H9 (cell line): Measurements from ENCODE around the gene MRM2. TPM values are rescaled to one million over a fixed set of nuclear protein-coding genes. Genes with fewer than 3 reads are reported as not detected.

Experiments
- DNase-seq: peaks from one replicate; pipeline ENCODE4 v3.0.0-alpha.2; 2017
- H2AFZ ChIP-seq: one replicate; pipeline ENCODE4 v1.6.1; 2013; ENCODE audit warnings: mild to moderate bottlenecking, low read length, control low read depth, moderate library complexity
- H2AK5ac ChIP-seq: 2 replicates; pipeline ENCODE4 v1.6.1; 2013; ENCODE audit warnings: low read length, control low read depth, mixed read lengths; ENCODE audit not compliant: insufficient read length
- H2BK120ac ChIP-seq: one replicate; pipeline ENCODE4 v1.6.1; 2013; ENCODE audit warnings: low read depth, mild to moderate bottlenecking, low read length, control low read depth, inconsistent platforms; ENCODE audit not compliant: poor library complexity, severe bottlenecking
- H2BK12ac ChIP-seq: 2 replicates; pipeline ENCODE4 v1.6.1; 2013; ENCODE audit warnings: low read length, control low read depth, mixed read lengths, low read depth; ENCODE audit not compliant: insufficient read length
- H2BK15ac ChIP-seq: 2 replicates; pipeline ENCODE4 v1.6.1; 2013; ENCODE audit warnings: low read depth, low read length, control low read depth
- H2BK20ac ChIP-seq: one replicate; pipeline ENCODE4 v1.6.1; 2013; ENCODE audit warnings: low read depth, mild to moderate bottlenecking, low read length, control low read depth, inconsistent platforms; ENCODE audit not compliant: poor library complexity, severe bottlenecking
- H2BK5ac ChIP-seq: 2 replicates; pipeline ENCODE4 v1.6.1; 2013; ENCODE audit warnings: low read length, control low read depth, mixed read lengths; ENCODE audit not compliant: insufficient read length
- H3K14ac ChIP-seq: 2 replicates; pipeline ENCODE4 v1.6.1; 2013; ENCODE audit warnings: low read length, control low read depth; ENCODE audit not compliant: insufficient read depth
- H3K18ac ChIP-seq: 2 replicates; pipeline ENCODE4 v1.6.1; 2013; ENCODE audit warnings: low read depth, mild to moderate bottlenecking, mixed read lengths, low read length, control low read depth; ENCODE audit not compliant: insufficient read length
- H3K23ac ChIP-seq: 2 replicates; pipeline ENCODE4 v1.6.1; 2013; ENCODE audit warnings: low read length, control low read depth, mixed read lengths, low read depth; ENCODE audit not compliant: insufficient read length
- H3K23me2 ChIP-seq: 2 replicates; pipeline ENCODE4 v1.6.1; 2013; ENCODE audit warnings: low read depth, mild to moderate bottlenecking, mixed read lengths, low read length, control low read depth; ENCODE audit not compliant: insufficient read length, poor library complexity, severe bottlenecking
- H3K27ac ChIP-seq: 2 replicates; pipeline ENCODE4 v1.5.1; 2013; ENCODE audit warnings: low read length, control low read depth, mixed read lengths, low read depth; ENCODE audit not compliant: insufficient read length
- H3K27me3 ChIP-seq: 2 replicates; pipeline ENCODE4 v1.6.1; 2013; ENCODE audit warnings: low read length, control low read depth, inconsistent platforms; ENCODE audit not compliant: insufficient read depth
- H3K4ac ChIP-seq: 2 replicates; pipeline ENCODE4 v1.6.1; 2013; ENCODE audit warnings: low read depth, mild to moderate bottlenecking, control low read depth, inconsistent platforms, low read length, moderate library complexity
- H3K4me1 ChIP-seq: 2 replicates; pipeline ENCODE4 v1.6.1; 2013; ENCODE audit warnings: low read length, control low read depth, inconsistent platforms; ENCODE audit not compliant: insufficient read depth
- H3K4me2 ChIP-seq: 2 replicates; pipeline ENCODE4 v1.6.1; 2013; ENCODE audit warnings: low read length, control low read depth, mixed read lengths; ENCODE audit not compliant: insufficient read length, insufficient read depth
- H3K56ac ChIP-seq: 2 replicates; pipeline ENCODE4 v1.6.1; 2013; ENCODE audit warnings: low read depth, mild to moderate bottlenecking, mixed read lengths, low read length, control low read depth; ENCODE audit not compliant: insufficient read length
- H3K79me1 ChIP-seq: 2 replicates; pipeline ENCODE4 v1.6.1; 2013; ENCODE audit warnings: low read depth, mild to moderate bottlenecking, moderate library complexity, low read length, control low read depth, inconsistent platforms; ENCODE audit not compliant: insufficient read depth, poor library complexity, severe bottlenecking
- H3K79me2 ChIP-seq: 2 replicates; pipeline ENCODE4 v1.6.1; 2013; ENCODE audit warnings: low read length, control low read depth, inconsistent platforms; ENCODE audit not compliant: insufficient read depth
- H3K9ac ChIP-seq: 2 replicates; pipeline ENCODE4 v1.6.1; 2013; ENCODE audit warnings: low read length, control low read depth, mixed read lengths; ENCODE audit not compliant: insufficient read length; ENCODE audit errors: extremely low read depth
- H3K9me3 ChIP-seq: one replicate; pipeline ENCODE4 v1.6.1; 2013; ENCODE audit warnings: low read depth, low read length, inconsistent platforms; ENCODE audit not compliant: control insufficient read depth
- H3T11ph ChIP-seq: one replicate; pipeline ENCODE4 v1.6.1; 2013; ENCODE audit warnings: mild to moderate bottlenecking, low read length, control low read depth, inconsistent platforms
- H4K20me1 ChIP-seq: one replicate; pipeline ENCODE4 v1.6.1; 2013; ENCODE audit not compliant: control insufficient read depth, insufficient read length, insufficient read depth
- H4K5ac ChIP-seq: 2 replicates; pipeline ENCODE4 v1.6.1; 2013; ENCODE audit warnings: low read depth, mild to moderate bottlenecking, mixed read lengths, low read length, control low read depth; ENCODE audit not compliant: insufficient read length
- H4K8ac ChIP-seq: replicated peaks from 2 replicates; pipeline ENCODE4 v1.6.1; 2013; ENCODE audit warnings: low read length, control low read depth, mixed read lengths, low read depth; ENCODE audit not compliant: insufficient read length
- H4K91ac ChIP-seq: 2 replicates; pipeline ENCODE4 v1.6.1; 2013; ENCODE audit warnings: low read depth, mild to moderate bottlenecking, moderate library complexity, mixed read lengths, low read length, control low read depth; ENCODE audit not compliant: insufficient read length
- H3K27ac Mint-ChIP-seq, 3 experiments: 2 replicates in 2 of 3; 3 replicates in 1 of 3; pipeline ENCODE4 v1.8.0; 2020 to 2021; ENCODE audit warnings: mixed read lengths in 3 of 3, mild to moderate bottlenecking in 1 of 3, moderate library complexity in 1 of 3
- H3K27me3 Mint-ChIP-seq: 2 replicates; pipeline ENCODE4 v1.8.0; 2021; ENCODE audit warnings: low read depth, mild to moderate bottlenecking, moderate library complexity, mixed read lengths
- H3K36me3 Mint-ChIP-seq, 3 experiments: 2 replicates in 2 of 3; 3 replicates in 1 of 3; pipeline ENCODE4 v1.8.0; 2020 to 2021; ENCODE audit warnings: low read depth in 3 of 3, mixed read lengths in 3 of 3; ENCODE audit not compliant: insufficient read depth in 1 of 3
- H3K4me1 Mint-ChIP-seq, 2 experiments: 2 replicates each; pipeline ENCODE4 v1.8.0; 2020; ENCODE audit warnings: mixed read lengths in 2 of 2
- H3K4me3 Mint-ChIP-seq, 2 experiments: 2 replicates in 1 of 2; 3 replicates in 1 of 2; pipeline ENCODE4 v1.8.0; 2020 to 2021; ENCODE audit warnings: mild to moderate bottlenecking in 2 of 2, mixed read lengths in 2 of 2, moderate library complexity in 1 of 2
- H3K9me3 Mint-ChIP-seq, 2 experiments: 2 replicates in 1 of 2; 3 replicates in 1 of 2; pipeline ENCODE4 v1.8.0; 2020; ENCODE audit warnings: mild to moderate bottlenecking in 2 of 2, mixed read lengths in 2 of 2, moderate library complexity in 1 of 2
- WGBS: extraction: QIAGEN DNeasy Blood & Tissue Kit; methylation state at CpG from one replicate; pipeline ENCODE4 v1.1.7; 2013; ENCODE audit warnings: missing lambda C conversion rate, low lambda C conversion rate, mixed read lengths; ENCODE audit not compliant: insufficient read length; ENCODE audit errors: extremely low coverage; 5-methylcytosine and 5-hydroxymethylcytosine counted together
- total RNA-seq: library from RNA; stranded (reverse); gene quantifications from 2 replicates; pipeline ENCODE4 v1.2.1, GENCODE V29; 2021
- TF ChIP-seq, protein P1 (sequence below): fragments of 200-600 bp; sonication (generic); conservative IDR thresholded peaks from 3 replicates; pipeline ENCODE4 v1.8.0; 2021; ENCODE audit warnings: antibody characterized with exemption, mild to moderate bottlenecking

MRM2 gene
- total RNA-seq, 1 experiment from 2014 or later = 59.0 TPM

DNA sequence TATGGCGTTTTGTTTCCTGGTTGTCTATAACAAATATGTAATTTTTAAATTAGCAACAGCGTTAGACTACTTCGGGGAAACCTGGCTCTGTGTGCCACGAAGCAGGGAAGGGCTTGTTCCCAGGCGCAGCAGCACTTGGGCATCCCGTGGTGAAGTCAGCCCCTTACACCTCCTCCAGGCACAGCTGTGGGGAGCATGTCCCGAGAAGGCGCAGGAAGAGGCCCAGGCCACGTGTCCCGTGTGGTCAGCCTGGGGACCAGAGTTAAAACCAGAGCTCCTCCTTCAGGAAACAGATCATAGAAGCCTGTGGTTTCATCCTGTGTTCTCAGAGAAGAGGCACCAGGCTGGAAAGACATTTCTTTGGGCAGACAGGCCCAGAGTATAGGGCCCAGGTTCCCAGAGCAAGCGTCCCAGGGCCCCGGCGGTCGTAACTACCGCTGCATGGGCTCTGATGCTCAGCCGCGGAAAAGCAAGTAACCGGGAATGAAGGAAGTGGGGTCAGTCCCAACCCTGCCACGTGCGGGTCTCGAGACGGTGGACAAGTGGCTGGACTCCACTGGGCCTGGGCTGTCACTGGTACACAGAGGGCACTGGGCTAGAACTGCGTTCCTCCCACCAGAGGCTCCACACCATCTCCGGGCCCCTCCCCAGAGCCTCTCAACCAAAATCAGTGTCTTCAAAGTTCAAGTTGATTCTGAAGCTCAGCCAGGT is 7.1 kb upstream of the MRM2 start:
- WGBS = no CpG with 5 or more reads among the region's 24 CpGs
- Mint-ChIP-seq H3K27ac (peak overlapping the region in 2 of 3 experiments; percentile 7 to 90; a peak in 4 of 7 replicates), H3K9me3 (no peaks in the 10 kb centered on the region), H3K36me3 (peaks cover 12 to 41% (median 36%) of the 10 kb centered on the region in 3 experiments), H3K4me1 (peaks cover 3 to 8% of the 10 kb centered on the region in 2 experiments), H3K4me3 (no peak overlapping the region), H3K27me3 (no peaks in the 10 kb centered on the region; the same call in 1 of the 2 replicates)
- no peak overlapping the region for H2AK5ac ChIP-seq
- H3T11ph ChIP-seq = no peak overlapping the region
- H3K9me3 ChIP-seq = no peaks in the 10 kb centered on the region
- H3K9ac ChIP-seq = no peak overlapping the region
- H2AFZ ChIP-seq = no peak overlapping the region
- no peaks in the 10 kb centered on the region for H3K27me3 ChIP-seq
- H3K23ac ChIP-seq = no peak overlapping the region
- no peak overlapping the region for H3K14ac ChIP-seq
- no peaks in the 10 kb centered on the region for H3K4me1 ChIP-seq
- H3K23me2 ChIP-seq = no peaks in the 10 kb centered on the region
- no peak overlapping the region for H3K27ac ChIP-seq
- H4K91ac ChIP-seq = no peak overlapping the region
- no peak overlapping the region for H2BK5ac ChIP-seq
- no peaks in the 10 kb centered on the region for H3K79me1 ChIP-seq
- no peak overlapping the region for H4K8ac ChIP-seq
- TF ChIP-seq, protein P1, sequence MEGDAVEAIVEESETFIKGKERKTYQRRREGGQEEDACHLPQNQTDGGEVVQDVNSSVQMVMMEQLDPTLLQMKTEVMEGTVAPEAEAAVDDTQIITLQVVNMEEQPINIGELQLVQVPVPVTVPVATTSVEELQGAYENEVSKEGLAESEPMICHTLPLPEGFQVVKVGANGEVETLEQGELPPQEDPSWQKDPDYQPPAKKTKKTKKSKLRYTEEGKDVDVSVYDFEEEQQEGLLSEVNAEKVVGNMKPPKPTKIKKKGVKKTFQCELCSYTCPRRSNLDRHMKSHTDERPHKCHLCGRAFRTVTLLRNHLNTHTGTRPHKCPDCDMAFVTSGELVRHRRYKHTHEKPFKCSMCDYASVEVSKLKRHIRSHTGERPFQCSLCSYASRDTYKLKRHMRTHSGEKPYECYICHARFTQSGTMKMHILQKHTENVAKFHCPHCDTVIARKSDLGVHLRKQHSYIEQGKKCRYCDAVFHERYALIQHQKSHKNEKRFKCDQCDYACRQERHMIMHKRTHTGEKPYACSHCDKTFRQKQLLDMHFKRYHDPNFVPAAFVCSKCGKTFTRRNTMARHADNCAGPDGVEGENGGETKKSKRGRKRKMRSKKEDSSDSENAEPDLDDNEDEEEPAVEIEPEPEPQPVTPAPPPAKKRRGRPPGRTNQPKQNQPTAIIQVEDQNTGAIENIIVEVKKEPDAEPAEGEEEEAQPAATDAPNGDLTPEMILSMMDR = no peak
- no peak overlapping the region for H3K4ac ChIP-seq
- no peak overlapping the region for H2BK15ac ChIP-seq
- H3K18ac ChIP-seq = no peak overlapping the region
- peak; percentile 54 for DNase-seq
- no peak overlapping the region for H2BK120ac ChIP-seq
- no peaks in the 10 kb centered on the region for H4K20me1 ChIP-seq
- no peak overlapping the region for H2BK12ac ChIP-seq
- H3K4me2 ChIP-seq = no peak overlapping the region
- no peaks in the 10 kb centered on the region for H3K79me2 ChIP-seq
- no peak overlapping the region for H3K56ac ChIP-seq
- H4K5ac ChIP-seq = no peak overlapping the region
- H2BK20ac ChIP-seq = no peak overlapping the region
